Spleen (tissue), 7 donors: ENCODE data around the gene OPN1MW3.

Experiments used
- CTCF ChIP-seq, 11 experiments: fragments of 200-600 bp in 7 of 11; fragments of 450-650 bp in 4 of 11; sonication (generic) in 4 of 11; IDR thresholded peaks in 8 of 11; conservative IDR thresholded peaks in 3 of 11; 1 replicate in 7 of 11; 2 replicates in 4 of 11; pipeline versions ENCODE4 v1.4.0 to v1.8.0; 2016 to 2021; ENCODE audit warnings: antibody characterized with exemption in 11 of 11, inconsistent platforms in 4 of 11, mild to moderate bottlenecking in 1 of 11
- POLR2A ChIP-seq, 3 donors: fragments of 450-650 bp; IDR thresholded peaks; one replicate each; pipeline ENCODE4 v1.5.1; 2017; ENCODE audit warnings: antibody characterized with exemption in 3 of 3, mild to moderate bottlenecking in 1 of 3
- POLR2AphosphoS5 ChIP-seq, 3 donors: sonication (generic); formaldehyde crosslinking; IDR thresholded peaks; one replicate each; pipeline ENCODE4 v1.5.1; 2017; ENCODE audit warnings: antibody characterized with exemption in 3 of 3
- donor health status: DM: no; HTN: no; CAD: no; lungs with moderate emphysema.
- donor health status: DM: no; HTN: no; CAD: no.
- donor health status: DM: no; HTN: no; CAD: no.

- TF ChIP-seq CTCF (IDR thresholded peaks at IDR 0.05 in 8 of 11, conservative IDR thresholded peaks at IDR 0.05 in 3 of 11) (no peak), POLR2A (IDR thresholded peaks at IDR 0.05) (no peak), POLR2AphosphoS5 (IDR thresholded peaks at IDR 0.05) (no peak)
Measured at GRCh38 chrX:154304846-154305245, 47.5 kb downstream of the OPN1MW3 start.
